Right cardiac atrium (tissue), 5 donors: Measurements from ENCODE around the gene FARP2. TPM values are rescaled to one million over a fixed set of nuclear protein-coding genes. Genes with fewer than 3 reads are reported as not detected.
"Not testable (repeated sequence)": the region's sequence is repeated elsewhere in the genome, so short reads cannot be mapped to it uniquely, and the experiment has no call there.

Experiments used
- ATAC-seq, 2 donors: fragments of 200-7000 bp; cut with Tn5 transposase; one replicate each; pipeline versions ENCODE4 v1.8.0 to v1.9.1; 2020; ENCODE audit warnings: moderate library complexity in 2 of 2, mild to moderate bottlenecking in 1 of 2
- DNase-seq, 3 donors: peaks; one replicate each; pipeline ENCODE4 v3.0.0-alpha.2; 2020
- H3K27ac ChIP-seq: one replicate; pipeline ENCODE4 v1.5.1; 2013; ENCODE audit warnings: mild to moderate bottlenecking, low read length, control low read depth, moderate library complexity
- H3K27me3 ChIP-seq: one replicate; pipeline ENCODE4 v1.6.1; 2013; ENCODE audit not compliant: control insufficient read depth, insufficient read depth
- H3K4me1 ChIP-seq: one replicate; pipeline ENCODE4 v1.6.1; 2013; ENCODE audit warnings: low read length; ENCODE audit not compliant: control insufficient read depth, insufficient read depth
- H3K4me3 ChIP-seq: one replicate; pipeline ENCODE4 v1.5.1; 2013; ENCODE audit warnings: low read length, control low read depth
- H3K9me3 ChIP-seq: one replicate; pipeline ENCODE4 v1.6.1; 2013; ENCODE audit warnings: low read length; ENCODE audit not compliant: control insufficient read depth
- WGBS: extraction: QIAGEN DNeasy Blood & Tissue Kit; methylation state at CpG from one replicate; pipeline ENCODE4 v1.1.7; 2013; 5-methylcytosine and 5-hydroxymethylcytosine counted together
- intact Hi-C, 4 donors: fragments of 100-400 bp; cut with DNase I; formaldehyde crosslinking; loops; one replicate each; pipeline versions ENCODE4 v1.11.0 to v1.14.0; 2022 to 2023
- polyA plus RNA-seq: library from polyadenylated mRNA; stranded (reverse); fragments of 200-250 nt; gene quantifications from one replicate; pipeline ENCODE4 v1.2.3, GENCODE V29; 2013
- total RNA-seq, 4 donors: library from RNA; stranded (reverse); fragmentation: NEBNext Ultra II Directional; extraction: Animal tissue kit (Norgen Biotek cat#: 25700); gene quantifications; one replicate each; pipeline ENCODE4 v1.2.1, GENCODE V29; 2021
- donor health status: healthy with polysubstance abuse.
- donor health status: DM: no; HTN: yes; CAD: no.
- donor health status: DM: no; HTN: no; CAD: no.
- donor health status: DM: no; HTN: yes; CAD: no; lungs with severe emphysema.
- donor health status: DM: yes; HTN: yes; CAD: no.

FARP2 gene
- total and polyA plus RNA-seq, 5 donors, result 6.1 to 28.4 (median 24.1) TPM

- intact Hi-C loops, result no loop called here
- 84% methylated on average over 5 of the region's 5 CpGs for WGBS
- ATAC-seq (no peak), DNase-seq (no peak)
- H3K4me1 ChIP-seq, result no peaks in the 10 kb centered on the region
- H3K27me3 ChIP-seq, result no peaks in the 10 kb centered on the region
- H3K27ac ChIP-seq, result no peak overlapping the region
- no peak overlapping the region for H3K4me3 ChIP-seq
- no peaks in the 10 kb centered on the region for H3K9me3 ChIP-seq
These were observed 166.4 kb downstream of the FARP2 start for GRCh38 chr2:241522477-241522876.

- H3K27ac ChIP-seq, ATAC-seq, DNase-seq, H3K4me1 ChIP-seq, H3K9me3 ChIP-seq, H3K27me3 ChIP-seq, H3K4me3 ChIP-seq, intact Hi-C loops: not testable (repeated sequence)
- 89% methylated on average over 31 of the region's 31 CpGs for WGBS
These were observed 170.0 kb downstream of the FARP2 start for GRCh38 chr2:241525818-241526780.

- intact Hi-C loops, result no loop called here
- Histone ChIP-seq H3K4me3 (no peak overlapping the region), H3K27me3 (no peaks in the 10 kb centered on the region), H3K27ac (no peak overlapping the region), H3K9me3 (no peaks in the 10 kb centered on the region), H3K4me1 (no peaks in the 10 kb centered on the region)
- 70% methylated on average over 8 of the region's 8 CpGs for WGBS
- DNase-seq (no peak), ATAC-seq (no peak)
These were observed 174.5 kb downstream of the FARP2 start for GRCh38 chr2:241530571-241530970.

- intact Hi-C loops, result no loop called here
- H3K4me1 ChIP-seq, result no peaks in the 10 kb centered on the region
- H3K9me3 ChIP-seq, result no peaks in the 10 kb centered on the region
- no peak overlapping the region for H3K4me3 ChIP-seq
- ATAC-seq, result no peak
- H3K27ac ChIP-seq, result no peak overlapping the region
- no peaks in the 10 kb centered on the region for H3K27me3 ChIP-seq
- WGBS, result 74% methylated on average over 13 of the region's 13 CpGs
- DNase-seq, result no peak
These were observed 175.2 kb downstream of the FARP2 start for GRCh38 chr2:241531161-241531722.

GRCh38 chr2:241532168-241532567 lies 176.1 kb downstream of the FARP2 start:
- H3K27me3 ChIP-seq, result no peaks in the 10 kb centered on the region
- DNase-seq (no peak), ATAC-seq (no peak)
- H3K9me3 ChIP-seq, result no peaks in the 10 kb centered on the region
- H3K4me3 ChIP-seq, result no peak overlapping the region
- intact Hi-C loops, result no loop called here
- no peak overlapping the region for H3K27ac ChIP-seq
- no peaks in the 10 kb centered on the region for H3K4me1 ChIP-seq
- 92% methylated on average over 8 of the region's 8 CpGs for WGBS

- Histone ChIP-seq H3K27ac (no peak overlapping the region), H3K27me3 (no peaks in the 10 kb centered on the region), H3K4me1 (no peaks in the 10 kb centered on the region), H3K4me3 (no peak overlapping the region), H3K9me3 (no peaks in the 10 kb centered on the region)
- DNase-seq, result no peak
- WGBS, result 82% methylated on average over 26 of the region's 26 CpGs
- intact Hi-C loops, result no loop called here
- peak in 1 of 2 donors; percentile 19 for ATAC-seq
These were observed 176.9 kb downstream of the FARP2 start for GRCh38 chr2:241532733-241533601.

- Histone ChIP-seq H3K4me1 (no peaks in the 10 kb centered on the region), H3K9me3 (no peaks in the 10 kb centered on the region), H3K27me3 (no peaks in the 10 kb centered on the region), H3K27ac (no peak overlapping the region), H3K4me3 (no peak overlapping the region)
- intact Hi-C loops, result no loop called here
- ATAC-seq (no peak), DNase-seq (no peak)
- WGBS, result 77% methylated on average over 7 of the region's 7 CpGs
These were observed 178.2 kb downstream of the FARP2 start for GRCh38 chr2:241534293-241534692.

- 75% methylated on average over 17 of the region's 17 CpGs for WGBS
- intact Hi-C loops, result no loop called here
These were observed 178.8 kb downstream of the FARP2 start for GRCh38 chr2:241534701-241535375.

GRCh38 chr2:241535871-241536655 lies 180.0 kb downstream of the FARP2 start:
- Histone ChIP-seq H3K4me1 (peaks cover 2% of the 10 kb centered on the region), H3K27me3 (no peaks in the 10 kb centered on the region), H3K4me3 (no peak overlapping the region), H3K9me3 (no peaks in the 10 kb centered on the region), H3K27ac (no peak overlapping the region)
- no peak for DNase-seq
- intact Hi-C loops, result no loop called here
- 63% methylated on average over 13 of the region's 13 CpGs for WGBS
- ATAC-seq, result no peak

More at GRCh38 chr2:241534701-241535375, 178.8 kb downstream of the FARP2 start:
- DNase-seq, result no peak
- no peak overlapping the region for H3K27ac ChIP-seq
- peak in 1 of 2 donors; percentile 18 for ATAC-seq
- H3K4me1 ChIP-seq, result no peaks in the 10 kb centered on the region
- no peaks in the 10 kb centered on the region for H3K9me3 ChIP-seq
- H3K27me3 ChIP-seq, result no peaks in the 10 kb centered on the region
- H3K4me3 ChIP-seq, result no peak overlapping the region
